NCI-H1694 treated with DMSO at 0.1 percent for 48 hours (cell line): ENCODE results near the gene LCE1C.

ENCODE experiments used
- DNase-seq: peaks from one replicate; lab custom pipeline; 2025; lab: John Stamatoyannopoulos, UW

The LCE1C gene

GRCh38 chr1:152759453-152760173 is 46.8 kb downstream of the LCE1C start:
- DNase-seq, result no peak

- DNase-seq, result no peak
Observed at GRCh38 chr1:152758636-152759035, 47.8 kb downstream of the LCE1C start.

- DNase-seq, result no peak
Observed at GRCh38 chr1:152757747-152758146, 48.7 kb downstream of the LCE1C start, which contains the start of gene KPRP. Gene KPRP, plus strand, starts transcription at chr1:152758025. Its CDS starts 1,564 bp downstream, at chr1:152759589.

GRCh38 chr1:152756872-152757271 is 49.6 kb downstream of the LCE1C start:
- DNase-seq, result no peak
